GM10266 (cell line): ENCODE measurements around the gene CASP14.
"Not testable (repeated sequence)": the region's sequence is repeated elsewhere in the genome, so short reads cannot be mapped to it uniquely, and the experiment has no call there.

Experiments used
- DNase-seq: peaks from one replicate; pipeline ENCODE4 v3.0.0; 2012; ENCODE audit errors: extremely low spot score
- CTCF ChIP-seq: IDR thresholded peaks from 2 replicates; pipeline ENCODE4 v1.5.1; 2012; ENCODE audit warnings: mild to moderate bottlenecking, low read depth; ENCODE audit not compliant: control insufficient read depth, insufficient read depth; ENCODE audit errors: missing control alignments

Gene CASP14

DNA sequence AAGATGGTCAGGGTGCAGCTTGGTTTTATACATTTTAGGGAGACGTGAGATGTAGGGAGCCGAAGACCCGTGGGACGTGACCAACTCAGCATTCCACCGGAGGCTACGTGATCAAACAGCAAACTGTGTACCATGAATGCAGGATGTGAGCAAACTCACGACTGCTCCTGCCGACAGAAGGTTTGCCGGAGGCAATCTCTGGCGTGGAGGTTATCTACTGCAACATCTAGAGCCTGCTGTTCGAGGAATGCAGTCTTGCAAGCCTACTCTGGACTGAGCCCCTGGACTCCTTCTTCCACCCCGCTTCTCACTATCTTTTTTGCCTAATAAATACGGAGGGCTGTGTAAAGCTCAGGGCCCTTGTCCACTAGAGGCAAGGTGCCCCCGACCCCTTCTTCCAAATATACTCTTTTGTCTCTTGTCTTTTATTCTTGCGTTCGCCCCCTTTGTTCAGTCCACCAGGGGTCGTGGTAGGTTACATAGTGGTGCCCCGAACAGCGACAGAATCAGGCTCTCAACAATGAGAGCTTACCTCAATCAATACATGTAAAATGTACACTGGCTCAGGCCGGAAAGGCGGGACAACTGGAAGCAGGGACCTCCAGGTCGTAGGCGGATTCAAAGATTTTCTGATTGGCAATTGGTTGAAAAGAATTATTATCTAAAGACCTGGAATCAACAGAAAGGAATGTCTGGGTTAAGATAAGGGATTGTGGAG is 23.8 kb downstream of the CASP14 start:
- DNase-seq: no peak
- no peak for TF ChIP-seq CTCF

GRCh38 chr19:15074371-15074770 is 25.1 kb downstream of the CASP14 start:
- no peak for TF ChIP-seq CTCF
- no peak for DNase-seq

- no peak for TF ChIP-seq CTCF
- no peak for DNase-seq
These were observed 26.5 kb downstream of the CASP14 start for GRCh38 chr19:15075806-15076205.

DNA sequence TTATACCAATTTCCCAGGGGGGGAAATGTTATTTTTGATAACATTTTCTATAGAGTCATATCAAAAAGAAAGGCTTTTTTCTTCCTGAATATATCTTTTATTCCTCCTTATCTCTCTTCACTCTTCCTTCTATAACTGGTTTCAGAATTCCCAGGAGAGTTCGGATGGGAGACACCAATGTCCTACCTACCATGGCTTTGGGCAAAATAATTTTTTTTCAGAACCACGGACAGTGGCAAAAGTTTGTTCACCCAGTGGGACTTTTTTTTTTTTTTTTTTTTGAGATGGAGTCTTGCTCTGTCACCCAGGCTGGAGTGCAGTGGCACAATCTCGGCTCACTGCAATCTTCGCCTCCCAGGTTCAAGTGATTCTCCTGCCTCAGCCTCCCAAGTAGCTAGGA is 30.7 kb downstream of the CASP14 start:
- DNase-seq: not testable (repeated sequence)

- DNase-seq: no peak
These were observed 32.6 kb downstream of the CASP14 start, which contains the start of gene OR1I1 for GRCh38 chr19:15081911-15082310. Gene OR1I1, plus strand, starts transcription at chr19:15082211. Its CDS starts 4,855 bp downstream, at chr19:15087066.

DNA sequence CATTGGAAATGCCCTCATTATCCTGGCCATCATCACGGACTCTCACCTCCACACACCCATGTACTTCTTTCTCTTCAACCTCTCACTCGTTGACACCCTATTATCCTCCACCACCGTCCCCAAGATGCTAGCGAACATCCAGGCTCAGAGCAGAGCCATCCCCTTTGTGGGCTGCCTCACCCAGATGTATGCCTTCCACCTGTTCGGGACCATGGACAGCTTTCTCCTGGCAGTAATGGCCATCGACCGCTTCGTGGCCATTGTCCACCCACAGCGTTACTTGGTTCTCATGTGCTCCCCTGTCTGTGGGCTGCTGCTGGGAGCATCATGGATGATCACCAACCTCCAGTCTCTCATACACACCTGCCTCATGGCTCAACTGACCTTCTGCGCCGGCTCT is 37.9 kb downstream of the CASP14 start:
- DNase-seq: no peak
- no peak for TF ChIP-seq CTCF

More at GRCh38 chr19:15081911-15082310, 32.6 kb downstream of the CASP14 start, which contains the start of gene OR1I1:
- no peak for TF ChIP-seq CTCF

GRCh38 chr19:15091918-15092753 is 42.9 kb downstream of the CASP14 start:
- DNase-seq: no peak
- TF ChIP-seq CTCF: peak; percentile 64
